Stimulated activated CD4-positive, alpha-beta T cell treated with anti-CD3 and anti-CD28 coated beads, Interleukin-15, amount 100 ng/mL, for 1 hour (primary cell): ENCODE measurements around the gene ANKRD10.

ENCODE experiments used
- DNase-seq, 2 donors: peaks; one replicate each; pipeline ENCODE4 v3.0.0-alpha.2; 2020; ENCODE audit warnings: low read depth in 1 of 2, low spot score in 1 of 2

Gene ANKRD10

DNA sequence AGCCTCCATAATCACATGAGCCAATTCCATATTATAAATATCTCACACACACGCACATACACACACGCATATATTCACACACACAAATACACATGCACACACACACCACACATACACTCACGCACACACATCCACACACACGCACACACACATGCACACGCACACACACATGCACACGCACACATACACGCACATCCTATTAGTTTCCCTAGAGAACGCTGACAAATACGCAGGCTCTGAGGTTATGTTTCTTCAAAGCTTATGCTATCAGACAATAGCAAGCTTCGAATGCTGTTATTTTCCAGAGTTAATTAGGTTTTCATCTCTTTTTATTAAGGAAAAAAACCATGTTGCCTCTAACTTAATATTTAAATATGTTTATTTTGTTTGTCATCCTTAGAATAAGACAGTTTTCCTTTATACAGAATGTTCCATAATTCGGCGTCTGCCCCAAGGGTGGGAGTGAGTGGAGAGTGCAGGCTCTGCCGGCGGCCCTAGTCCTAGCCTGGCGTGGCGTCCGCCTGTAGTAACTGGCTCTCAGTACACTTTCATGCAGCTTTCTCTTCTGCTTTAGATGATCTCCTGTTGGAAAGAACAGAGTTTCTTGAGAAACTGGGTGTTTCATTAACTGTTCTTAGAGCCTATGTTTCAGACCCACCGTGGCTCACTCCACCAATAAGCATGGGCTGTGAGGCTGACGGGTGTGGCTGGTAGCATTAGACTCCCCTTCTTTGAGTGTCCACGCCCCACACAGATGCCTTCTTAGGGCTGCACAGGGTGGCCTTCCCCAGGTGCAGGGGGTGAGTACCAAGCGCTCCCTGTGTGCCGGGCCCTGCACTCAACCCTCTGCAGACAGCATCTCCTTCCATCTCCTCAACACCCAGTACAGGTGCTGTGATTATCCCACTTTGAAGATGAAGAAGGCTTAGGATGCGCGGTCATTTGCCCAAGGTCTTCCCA is 30.4 kb upstream of the ANKRD10 start:
- no peak for DNase-seq

GRCh38 chr13:110944121-110944967 is 29.5 kb upstream of the ANKRD10 start:
- no peak for DNase-seq

- no peak for DNase-seq
Measured at GRCh38 chr13:110942248-110942981, 27.5 kb upstream of the ANKRD10 start.

- no peak for DNase-seq
Measured at GRCh38 chr13:110938662-110939421, 24.0 kb upstream of the ANKRD10 start.

DNA sequence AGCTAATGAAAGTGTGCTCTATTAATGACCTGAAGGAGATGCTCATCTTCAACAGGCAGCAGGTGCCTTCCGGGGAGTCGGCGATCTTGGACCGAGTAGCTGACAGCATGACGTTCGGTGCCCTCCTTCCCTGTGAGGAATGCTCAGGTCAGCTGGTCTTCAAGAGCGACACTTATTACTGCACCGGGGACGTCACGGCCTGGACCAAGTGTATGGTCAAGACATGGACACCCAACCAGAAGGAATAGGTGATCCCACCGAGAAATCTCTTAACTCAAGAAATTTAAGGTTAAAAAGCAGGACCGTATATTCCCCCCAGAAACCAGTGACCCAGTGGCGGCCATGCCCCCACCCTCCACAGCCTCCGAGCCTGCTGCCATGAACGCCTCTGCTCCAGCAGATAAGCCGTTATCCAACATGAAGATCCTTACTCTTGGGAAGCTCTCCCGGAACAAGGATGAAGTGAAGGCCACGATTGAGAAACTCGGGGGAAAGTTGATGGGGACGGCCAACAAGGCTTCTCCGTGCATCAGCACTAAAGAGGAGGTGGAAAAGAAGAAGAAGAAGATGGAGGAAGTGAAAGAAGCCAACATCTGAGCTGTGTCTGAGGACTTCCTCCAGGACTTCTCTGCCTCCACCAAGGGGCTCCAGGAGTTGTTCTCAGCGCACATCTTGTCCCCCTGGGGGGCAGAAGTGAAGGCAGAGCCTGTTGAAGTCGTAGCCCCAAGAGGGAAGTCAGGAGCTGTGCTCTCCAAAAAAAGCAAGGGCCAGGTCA is 22.8 kb upstream of the ANKRD10 start:
- no peak for DNase-seq

DNA sequence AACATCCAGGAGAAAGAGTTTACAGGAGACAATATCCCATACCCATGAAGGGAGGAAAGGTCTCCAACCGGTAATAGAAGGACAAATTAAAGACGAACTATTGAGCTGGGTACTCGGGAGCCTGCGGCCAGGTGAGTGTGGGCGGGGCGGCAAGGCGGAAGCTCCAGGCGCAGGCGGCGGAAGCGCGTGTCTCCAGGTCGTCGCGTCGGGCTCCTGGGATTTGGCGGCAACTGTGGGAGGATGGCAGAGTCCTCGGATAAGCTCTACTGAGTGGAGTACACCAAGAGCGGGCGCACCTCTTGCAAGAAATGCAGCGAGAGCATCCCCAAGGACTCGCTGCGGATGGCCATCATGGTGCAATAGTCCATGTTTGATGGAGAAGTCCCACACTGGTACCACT is 21.6 kb upstream of the ANKRD10 start:
- DNase-seq = no peak

DNA sequence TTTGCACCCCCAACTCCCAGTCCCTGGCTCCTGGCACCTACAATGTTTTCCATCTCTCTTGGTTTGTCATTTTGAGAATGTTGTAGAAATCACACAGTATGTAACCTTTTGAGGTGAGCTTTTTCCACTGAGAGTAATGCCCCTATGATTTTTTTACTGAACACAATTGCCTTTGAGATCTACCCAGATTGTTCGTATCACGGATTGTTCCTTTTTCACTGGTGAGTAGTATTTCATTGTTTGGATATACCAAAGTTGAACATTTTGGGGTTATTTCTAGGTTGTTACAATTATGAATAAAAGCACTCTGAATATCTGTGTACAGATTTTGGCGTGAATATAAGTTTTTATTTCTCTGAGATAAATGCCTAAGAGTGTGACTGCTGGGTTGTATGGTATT is 17.7 kb upstream of the ANKRD10 start:
- no peak for DNase-seq

DNA sequence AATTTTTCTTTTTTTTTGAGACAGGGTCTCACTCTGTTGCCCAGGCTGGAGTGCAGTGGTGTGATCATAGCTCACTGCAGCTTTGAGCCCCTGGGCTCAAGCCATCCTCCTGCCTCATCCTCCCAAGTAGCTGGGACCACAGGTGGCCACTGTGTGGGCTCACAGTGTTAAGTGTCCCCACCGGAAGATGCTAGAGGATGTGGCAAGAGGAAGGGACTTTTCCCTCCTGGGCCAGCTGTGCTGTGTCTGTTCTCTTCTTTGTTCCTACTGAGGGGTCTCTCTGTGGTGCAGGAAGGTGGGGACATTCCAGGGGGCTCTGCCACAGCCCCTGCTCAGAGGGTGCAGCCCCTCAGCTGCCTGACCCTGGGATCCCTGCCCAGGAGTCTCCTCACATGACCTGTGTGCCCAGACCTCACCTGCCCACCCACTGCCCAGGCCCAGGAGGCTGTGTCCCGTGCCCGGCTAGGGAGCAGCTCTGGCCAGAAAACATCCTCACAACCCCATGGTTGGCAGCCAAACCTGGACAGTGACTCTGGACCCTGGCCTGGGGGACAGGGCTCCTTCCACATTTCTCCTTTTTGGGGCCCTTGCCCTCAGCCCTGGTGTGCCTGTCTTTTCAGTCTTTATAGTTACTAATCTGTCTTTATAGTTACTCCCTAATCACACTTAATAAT is 14.4 kb upstream of the ANKRD10 start:
- no peak for DNase-seq

- DNase-seq = no peak
Measured at GRCh38 chr13:110925023-110925612, 10.2 kb upstream of the ANKRD10 start.

DNA sequence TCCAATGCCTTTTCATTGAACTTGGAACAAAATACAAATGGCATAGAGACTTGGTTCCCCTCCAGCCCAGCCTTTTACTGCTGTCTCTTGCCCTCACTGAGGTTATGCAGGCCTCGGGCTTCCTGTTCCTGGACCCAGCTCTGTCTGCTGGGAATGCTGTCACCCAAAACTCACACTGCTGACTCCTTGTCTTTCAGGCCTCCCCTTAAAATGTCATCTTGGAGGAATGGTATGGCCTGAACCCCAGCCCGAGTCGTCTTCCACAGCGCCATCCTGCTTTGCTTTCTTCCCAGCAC is 9.7 kb upstream of the ANKRD10 start:
- no peak for DNase-seq

GRCh38 chr13:110923777-110924638 is 9.1 kb upstream of the ANKRD10 start:
- DNase-seq = no peak

DNA sequence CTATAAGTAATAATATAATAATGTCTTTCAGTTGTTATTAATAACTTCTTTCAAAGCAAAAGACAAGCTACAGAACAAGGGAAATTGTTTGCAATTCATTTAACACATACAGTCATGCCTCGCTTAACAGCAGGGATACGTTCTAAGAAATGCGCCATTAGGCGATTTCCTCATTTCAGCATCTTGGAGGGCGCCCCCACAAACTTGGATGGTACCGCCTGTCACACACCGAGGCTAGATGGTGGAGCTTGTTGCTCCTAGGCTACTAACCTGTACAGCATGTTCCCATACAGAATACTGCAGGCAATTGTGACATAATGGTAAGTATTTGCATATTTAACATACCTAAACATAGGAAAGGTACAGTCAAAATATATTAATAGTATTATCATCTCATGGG is 8.2 kb upstream of the ANKRD10 start:
- DNase-seq = no peak

- no peak for DNase-seq
Measured at GRCh38 chr13:110922506-110922905, 7.6 kb upstream of the ANKRD10 start.

DNA sequence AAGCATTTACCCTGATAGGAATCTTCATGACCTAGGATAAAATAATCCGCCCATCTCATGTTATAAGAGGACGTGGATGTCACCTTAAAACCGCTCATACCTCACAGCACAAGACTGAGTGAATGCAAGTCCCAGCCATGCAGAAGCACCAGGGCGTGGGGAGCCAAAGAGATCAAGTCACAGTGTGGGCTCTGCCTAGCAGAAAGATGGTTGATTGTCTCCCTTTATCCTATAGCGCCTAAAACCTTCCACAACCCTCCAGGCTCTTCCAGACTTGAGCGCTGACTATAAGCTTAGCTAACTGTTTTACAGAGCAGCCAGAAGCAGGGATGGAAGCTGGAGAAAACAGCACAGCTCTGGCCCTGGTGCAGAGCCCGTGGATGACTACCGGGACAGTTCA is 6.8 kb upstream of the ANKRD10 start:
- DNase-seq = no peak

- DNase-seq = no peak
Measured at GRCh38 chr13:110921209-110921608, 6.3 kb upstream of the ANKRD10 start.

- no peak for DNase-seq
Measured at GRCh38 chr13:110920038-110920437, 5.2 kb upstream of the ANKRD10 start.

DNA sequence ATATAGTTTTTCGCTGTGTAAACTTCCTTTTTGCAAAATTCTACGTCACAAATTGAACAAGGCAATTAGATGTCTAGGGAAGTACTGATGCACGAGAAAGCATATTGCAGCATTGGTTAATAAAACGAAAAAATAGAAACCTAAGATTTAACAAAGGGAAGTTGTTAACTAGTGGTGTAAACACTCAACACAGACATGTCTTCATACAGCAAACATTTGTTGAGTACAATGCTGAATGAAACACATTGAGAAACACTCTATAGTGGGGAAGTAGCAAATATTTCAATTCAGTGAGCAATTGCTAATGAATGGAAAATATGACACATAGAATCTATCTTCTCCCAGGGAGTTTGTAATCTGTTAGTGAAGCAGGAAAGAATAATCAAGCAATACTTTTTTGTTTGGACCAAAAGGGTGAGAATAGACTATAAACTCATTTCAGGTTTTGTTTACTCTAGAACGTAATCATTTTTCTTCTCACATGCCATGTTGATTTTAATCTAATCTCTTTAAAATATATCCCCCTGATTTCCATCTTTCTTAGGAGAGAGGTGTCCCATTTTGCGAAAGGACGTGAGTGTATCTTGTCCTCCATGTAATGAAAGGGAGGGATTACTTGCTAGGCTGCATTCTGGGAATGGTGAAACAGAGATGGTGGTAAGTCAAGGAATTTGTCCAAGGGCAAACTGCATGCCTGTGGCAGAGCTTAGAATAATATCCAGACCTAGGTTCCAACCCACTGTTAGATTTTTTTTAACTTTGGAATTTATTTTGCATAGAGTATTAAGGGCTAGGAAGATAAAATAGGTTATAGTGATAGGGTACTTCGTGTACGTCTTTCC is 1.7 kb upstream of the ANKRD10 start:
- DNase-seq = no peak
